DMS79 (cell line): ENCODE data around the gene LAMTOR3.
"Not testable (repeated sequence)": the region's sequence is repeated elsewhere in the genome, so short reads cannot be mapped to it uniquely, and the experiment has no call there.

Experiments used
- DNase-seq: peaks from one replicate; lab custom pipeline; 2025; lab: John Stamatoyannopoulos, UW

LAMTOR3 gene

GRCh38 chr4:99830051-99830450, 64.2 kb downstream of the LAMTOR3 start:
- DNase-seq: not testable (repeated sequence)

GRCh38 chr4:99828477-99828876, 65.8 kb downstream of the LAMTOR3 start:
- no peak for DNase-seq
